Stromal cell of bone marrow (primary cell): Measurements from ENCODE around the gene GMEB2.
A peak's percentile ranks its signal among the peaks of the same experiment; 100 is the strongest.

Source experiments
- DNase-seq: peaks from one replicate; pipeline ENCODE4 v3.0.0-alpha.2; 2012; ENCODE audit warnings: low read depth

The GMEB2 gene

GRCh38 chr20:63558804-63559484 lies 68.0 kb downstream of the GMEB2 start:
- no peak for DNase-seq

GRCh38 chr20:63557481-63557891 lies 69.4 kb downstream of the GMEB2 start:
- DNase-seq: no peak

- no peak for DNase-seq
Measured at GRCh38 chr20:63556873-63557478, 69.9 kb downstream of the GMEB2 start.

- DNase-seq: no peak
Measured at GRCh38 chr20:63555661-63556381, 71.1 kb downstream of the GMEB2 start.

GRCh38 chr20:63554361-63555278 lies 72.3 kb downstream of the GMEB2 start:
- no peak for DNase-seq

- no peak for DNase-seq
Measured at GRCh38 chr20:63553933-63554290, 73.0 kb downstream of the GMEB2 start, which contains the start of gene FNDC11. FNDC11 (plus strand) TSS chr20:63554159; CDS start chr20:63555664, 1,505 bp downstream.

- DNase-seq: peak; percentile 31
Measured at GRCh38 chr20:63553251-63553932, 73.5 kb downstream of the GMEB2 start.

GRCh38 chr20:63552481-63553249 lies 74.2 kb downstream of the GMEB2 start:
- no peak for DNase-seq

- DNase-seq: no peak
Measured at GRCh38 chr20:63551068-63551467, 75.8 kb downstream of the GMEB2 start.

DNA sequence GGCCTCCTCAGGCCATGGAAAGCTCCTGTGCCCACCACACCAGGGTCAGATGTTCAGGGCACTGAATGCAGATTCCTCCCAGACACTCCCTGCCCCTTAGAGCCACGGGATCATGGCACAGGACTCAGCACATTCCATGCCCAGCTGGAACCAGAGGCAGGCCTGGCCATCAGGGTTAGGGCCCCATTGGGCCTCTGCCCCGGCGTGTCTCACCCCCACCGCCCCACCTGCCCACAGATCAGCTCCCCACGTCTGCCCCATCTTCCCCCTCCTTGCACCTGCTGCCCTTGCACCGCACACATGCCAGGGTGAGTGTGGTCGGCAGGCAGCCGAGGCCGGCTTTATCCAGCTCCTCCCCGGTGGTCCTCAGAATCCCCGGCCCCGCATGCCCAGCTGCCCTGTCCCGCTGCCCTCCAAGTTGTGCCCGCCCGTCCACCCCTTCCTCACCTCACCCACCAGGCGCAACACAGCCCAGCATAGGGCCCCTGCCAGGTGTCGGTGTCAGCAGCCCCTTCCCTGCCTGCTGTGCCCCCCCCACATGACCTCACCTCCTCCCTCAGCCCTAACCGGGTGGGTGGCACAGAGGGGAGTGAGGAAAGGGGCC lies 77.1 kb downstream of the GMEB2 start:
- DNase-seq: no peak

DNA sequence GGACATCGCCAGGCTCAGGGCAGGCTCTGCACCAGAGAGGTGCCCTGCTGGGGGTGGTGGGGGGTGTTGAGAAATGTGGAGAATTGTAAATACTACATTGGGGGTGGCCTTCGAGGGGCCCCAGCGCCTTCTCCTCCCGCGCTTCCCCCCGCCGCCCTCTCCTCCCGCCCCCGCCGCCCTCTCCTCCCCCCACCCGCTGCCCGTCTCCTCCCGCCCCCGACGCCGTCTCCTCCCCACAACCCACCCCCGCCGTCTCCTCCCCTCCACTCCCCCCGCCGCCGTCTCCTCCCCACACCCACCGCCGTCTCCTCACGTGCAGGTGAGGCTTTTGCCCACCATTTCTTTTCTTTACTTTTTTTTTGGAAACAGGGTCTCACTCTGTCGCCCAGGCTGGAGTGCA lies 77.9 kb downstream of the GMEB2 start:
- DNase-seq: no peak

DNA sequence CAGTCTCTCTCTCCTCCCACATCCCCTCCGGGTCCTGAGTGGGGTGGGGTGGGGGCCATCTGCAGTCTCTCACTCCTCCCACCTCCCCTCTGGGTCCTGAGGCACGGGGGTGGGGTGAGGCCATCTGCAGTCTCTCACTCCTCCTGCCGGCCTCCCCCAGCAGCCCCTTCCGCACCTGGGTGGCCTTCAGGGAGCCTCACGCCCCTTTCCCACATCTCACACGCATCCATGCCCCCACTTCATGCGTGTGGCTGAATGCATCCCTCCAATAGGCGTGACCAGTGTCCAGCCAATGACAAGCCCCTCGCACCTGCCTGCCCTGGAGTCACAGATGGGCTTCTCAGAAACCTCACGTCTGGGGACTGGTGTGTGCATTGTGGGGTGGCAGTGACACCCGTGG lies 78.4 kb downstream of the GMEB2 start:
- no peak for DNase-seq

DNA sequence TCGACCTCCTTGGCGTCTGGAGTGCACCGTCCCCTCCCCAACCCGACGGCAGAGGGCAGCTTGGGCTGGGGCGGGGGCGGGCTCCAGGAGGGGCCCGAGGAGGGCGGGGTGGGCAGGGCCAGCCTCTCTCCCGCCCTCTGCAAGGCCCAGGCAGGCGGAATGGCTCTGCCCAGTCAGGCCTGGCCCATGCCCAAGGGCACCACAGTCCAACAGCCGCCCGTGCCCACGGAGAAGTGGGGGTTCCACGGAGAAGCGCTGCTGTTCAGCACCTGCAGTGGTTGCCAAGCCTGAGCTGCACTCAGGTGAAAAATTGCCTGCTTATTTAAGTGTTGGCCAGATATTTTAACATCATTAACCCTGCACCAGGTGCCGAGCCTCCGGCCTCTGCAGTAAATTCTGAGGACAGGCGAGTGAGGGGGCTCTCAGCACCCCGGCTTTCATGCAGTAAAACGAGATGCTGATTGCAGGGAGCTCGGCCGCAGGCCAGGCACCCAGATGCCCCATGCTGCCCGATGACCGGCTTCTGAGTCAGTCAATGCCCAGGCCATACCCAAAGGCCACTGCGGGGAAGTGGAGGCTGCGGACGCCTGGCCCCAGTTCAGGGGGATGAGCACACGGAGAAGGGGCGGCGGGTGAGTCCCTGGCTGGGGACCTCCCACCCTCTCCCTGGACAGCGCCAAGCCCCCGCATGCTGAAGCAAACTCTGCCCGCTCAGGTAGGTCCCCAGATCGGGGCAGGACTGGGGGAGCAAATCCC lies 79.0 kb downstream of the GMEB2 start, which contains the start of gene SRMS:
Gene SRMS, minus strand, starts transcription at position 25 of the 756 bp plus-strand sequence. CDS start 286 bp downstream, outside the sequence.
- DNase-seq: no peak

GRCh38 chr20:63546956-63547724 lies 79.8 kb downstream of the GMEB2 start:
- no peak for DNase-seq

DNA sequence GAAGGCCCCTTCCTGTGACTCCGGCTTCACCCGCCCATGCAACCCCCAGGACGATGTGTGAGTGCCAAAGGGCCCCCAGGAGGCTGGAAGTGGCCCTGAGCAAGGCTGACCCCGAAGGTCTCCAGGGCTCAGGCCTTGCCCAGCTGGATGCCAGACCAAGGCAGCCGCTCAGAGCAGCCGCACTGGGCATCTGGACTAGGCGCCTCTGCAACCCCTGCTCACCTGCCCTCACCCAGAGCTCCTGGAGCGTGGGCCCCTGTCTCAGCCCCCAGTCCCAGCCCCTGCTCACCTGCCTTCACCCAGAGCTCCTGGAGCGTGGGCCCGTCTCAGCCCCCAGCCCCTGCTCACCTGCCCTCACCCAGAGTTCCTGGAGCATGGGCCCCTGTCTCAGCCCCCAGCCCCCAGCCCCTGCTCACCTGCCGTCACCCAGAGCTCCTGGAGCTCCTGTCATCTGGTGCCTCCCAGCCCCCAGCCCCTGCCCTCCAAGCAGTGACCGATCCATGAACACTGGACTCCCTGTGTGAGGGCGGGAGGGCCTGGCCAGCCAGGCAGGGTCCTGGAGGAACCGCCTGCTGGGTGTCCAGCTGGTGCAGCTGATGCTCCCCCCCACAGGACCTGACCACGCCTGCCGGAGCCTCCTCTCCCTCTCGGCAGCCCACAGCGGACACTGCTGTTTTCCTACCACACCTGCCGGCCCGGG lies 80.5 kb downstream of the GMEB2 start:
- no peak for DNase-seq

DNA sequence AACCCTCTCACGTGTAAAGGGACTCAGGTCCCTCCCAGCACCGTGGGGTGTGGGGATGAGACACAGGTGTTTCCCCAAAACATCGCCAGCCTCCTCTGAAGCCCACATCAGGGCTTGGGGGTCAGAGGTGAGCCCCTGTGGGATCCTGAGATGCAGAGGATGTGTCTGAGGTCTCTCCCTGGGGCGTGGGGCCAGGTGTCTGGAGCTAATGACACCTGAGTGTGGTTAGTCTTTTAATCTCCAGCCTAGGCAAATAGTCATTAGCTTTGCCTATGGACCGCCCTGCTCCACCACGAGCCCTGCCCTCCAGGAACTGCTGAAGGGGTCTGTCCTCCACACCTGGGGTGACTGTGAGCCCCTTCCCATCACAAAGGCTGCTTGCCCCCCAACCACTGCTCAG lies 81.1 kb downstream of the GMEB2 start:
- DNase-seq: no peak

DNA sequence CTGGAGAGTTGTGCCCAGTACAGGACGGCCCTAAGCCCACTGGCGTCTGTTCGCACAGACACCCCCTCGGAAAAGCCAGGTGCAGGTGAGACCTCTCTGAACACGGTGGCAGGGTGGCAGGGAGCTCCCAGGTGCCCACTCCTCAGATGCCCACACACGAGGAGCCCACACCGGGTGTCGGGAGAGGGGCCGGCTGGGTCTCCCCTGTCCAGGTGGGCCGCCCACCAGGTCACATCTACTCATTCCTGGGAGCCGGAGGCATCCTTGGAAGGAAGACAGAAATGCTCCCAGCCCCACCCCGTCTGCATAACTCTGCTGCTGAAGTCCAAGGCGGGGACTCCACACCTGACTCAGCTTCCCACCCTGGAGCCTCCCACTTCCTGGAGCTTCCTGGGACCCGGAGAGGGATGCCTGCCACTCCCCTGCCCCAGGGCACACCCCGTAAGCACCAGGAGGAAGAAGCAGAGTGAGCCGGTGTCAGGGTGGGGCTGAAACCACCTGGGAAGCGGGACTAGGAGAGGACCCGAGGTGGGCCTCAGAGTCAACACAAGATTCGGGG lies 81.9 kb downstream of the GMEB2 start:
- DNase-seq: no peak
